Motor neuron (in vitro differentiated cells): Measurements from ENCODE around the gene SEBOX. TPM values are rescaled to one million over a fixed set of nuclear protein-coding genes. Genes with fewer than 3 reads are reported as not detected.

Experiments
- ATAC-seq, 8 experiments: fragments of 200-7000 bp; cut with Tn5 transposase; replicated peaks in 6 of 8; 2 replicates each; pipeline ENCODE4 v1.8.0; 2021; ENCODE audit warnings: mild to moderate bottlenecking in 8 of 8, moderate library complexity in 8 of 8
- H3K27ac ChIP-seq, 2 donors: fragments of 250-450 bp; sonication (Bioruptor Pico); 2 replicates each; pipeline ENCODE4 v1.9.0; 2021; ENCODE audit warnings: antibody characterized with exemption in 2 of 2, mild to moderate bottlenecking in 2 of 2, moderate library complexity in 1 of 2
- H3K4me1 ChIP-seq, 2 donors: fragments of 250-450 bp; sonication (Bioruptor Pico); replicated peaks in 1 of 2; 2 replicates each; pipeline ENCODE4 v1.6.1; 2021; ENCODE audit warnings: antibody characterized with exemption in 2 of 2, mild to moderate bottlenecking in 2 of 2, moderate library complexity in 1 of 2
- H3K4me3 ChIP-seq, 5 donors: fragments of 250-450 bp; sonication (Bioruptor Pico); 2 replicates each; pipeline ENCODE4 v1.9.0; 2021; ENCODE audit warnings: antibody characterized with exemption in 5 of 5, mild to moderate bottlenecking in 5 of 5, moderate library complexity in 4 of 5
- WGBS, 10 experiments: fragments of 450-650 bp; shearing (Covaris generic); methylation state at CpG; one replicate each; pipeline ENCODE4 v1.0.0; 2022; 5-methylcytosine and 5-hydroxymethylcytosine counted together
- in situ Hi-C, 9 experiments: fragments of 400-800 bp; cut with MboI; loops; one replicate each; pipeline ENCODE4 v1.15.0; 2021; ENCODE audit warnings: low sequenced_read_pairs in 9 of 9, low pct_unique_long_range_greater_than_20kb in 2 of 9; ENCODE audit not compliant: unreplicated experiment in 9 of 9
- total RNA-seq, 8 experiments: library from RNA; unstranded; fragments of 300-600 nt; gene quantifications; 2 replicates each; pipeline versions ENCODE4 v1.2.3 to v1.2.4, GENCODE V29; 2022

SEBOX gene, protein sequence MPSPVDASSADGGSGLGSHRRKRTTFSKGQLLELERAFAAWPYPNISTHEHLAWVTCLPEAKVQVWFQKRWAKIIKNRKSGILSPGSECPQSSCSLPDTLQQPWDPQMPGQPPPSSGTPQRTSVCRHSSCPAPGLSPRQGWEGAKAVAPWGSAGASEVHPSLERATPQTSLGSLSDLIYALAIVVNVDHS
- under 1 TPM in 2 of 8 experiments, not detected in 6; 0.52 to 0.66 TPM for total RNA-seq

DNA sequence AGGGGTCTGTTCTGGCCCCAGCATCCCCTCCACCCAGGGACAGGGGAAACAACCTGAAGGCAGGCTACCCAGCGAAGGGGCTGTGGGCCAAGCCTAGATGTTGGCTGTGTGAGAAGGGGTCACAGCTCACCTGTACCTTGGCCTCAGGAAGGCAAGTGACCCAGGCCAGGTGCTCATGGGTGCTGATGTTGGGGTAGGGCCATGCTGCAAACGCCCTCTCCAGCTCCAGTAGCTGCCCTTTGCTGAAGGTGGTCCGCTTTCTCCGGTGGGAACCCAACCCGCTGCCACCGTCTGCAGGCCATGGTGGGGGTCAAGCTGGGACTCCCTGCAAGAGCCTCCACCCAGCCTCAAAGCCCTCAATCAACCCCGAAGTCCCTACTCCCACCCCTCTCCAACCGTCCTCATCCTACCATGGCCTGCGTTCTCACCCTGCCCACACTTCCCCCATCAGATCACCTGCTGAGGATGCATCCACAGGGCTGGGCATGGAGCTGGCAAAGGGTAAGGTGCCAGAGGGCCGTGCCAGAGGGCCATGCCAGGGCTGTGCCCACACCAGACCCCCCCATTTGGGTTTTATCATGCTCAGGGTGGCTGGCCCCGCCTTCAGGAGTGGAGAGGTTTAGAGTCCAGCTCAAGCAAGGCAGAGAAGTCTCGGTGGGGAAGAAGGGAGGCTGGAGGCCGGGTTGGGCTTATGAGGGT, at the start of gene SEBOX:
TSS of gene SEBOX (minus strand) at position 535 of the 699 bp plus-strand sequence. CDS start at position 487, 48 bp downstream.
- peak in 1 of 8 experiments; percentile 2 for ATAC-seq
- 90 to 100% methylated on average over 1 to 2 of the region's 13 CpGs; no CpG with 5 or more reads in 8 of the 10 experiments for WGBS, 10 experiments
- Histone ChIP-seq H3K4me3 (no peak within 1 kb of the TSS), H3K4me1 (no peaks in the 10 kb centered on the region), H3K27ac (no peak within 1 kb of the TSS)
- in situ Hi-C loops, result no loop called here

- 13 to 66% (median 50%) methylated on average over 1 to 6 of the region's 7 CpGs; no CpG with 5 or more reads in 4 of the 10 experiments for WGBS, 10 experiments
- ATAC-seq, result no peak
- Histone ChIP-seq H3K4me3 (no peak overlapping the region), H3K27ac (no peak overlapping the region), H3K4me1 (no peaks in the 10 kb centered on the region)
- in situ Hi-C loops, result no loop called here
These were observed 48.8 kb upstream of the SEBOX start for GRCh38 chr17:28413804-28414203.

GRCh38 chr17:28412099-28412498, 47.1 kb upstream of the SEBOX start:
- WGBS, 10 experiments, result 29 to 83% (median 48%) methylated on average over 1 to 3 of the region's 3 CpGs
- ATAC-seq, result peak in 5 of 8 experiments; percentile 32 to 78 (median 59)
- Histone ChIP-seq H3K4me3 (no peak overlapping the region), H3K4me1 (peaks cover 0 to 5% of the 10 kb centered on the region in 2 donors), H3K27ac (no peak overlapping the region)
- in situ Hi-C loops, result no loop called here

DNA sequence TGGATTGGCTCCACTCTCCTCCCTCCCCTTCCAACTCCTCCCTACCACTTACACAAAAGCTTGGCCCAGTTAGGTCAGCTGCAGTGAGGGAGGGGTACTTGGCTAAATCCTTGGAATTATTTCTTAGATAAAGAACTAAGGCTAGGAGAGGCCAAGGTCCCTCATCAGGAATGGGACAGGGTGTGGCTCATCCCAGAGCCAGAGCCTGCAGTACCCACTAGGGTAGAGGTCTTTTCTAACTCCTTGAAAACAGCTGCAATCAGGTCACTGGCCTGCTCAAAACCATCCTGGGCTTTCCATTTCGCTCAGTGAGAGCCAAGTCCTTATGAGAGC, 42.9 kb upstream of the SEBOX start:
- Histone ChIP-seq H3K4me1 (peaks cover 10 to 11% of the 10 kb centered on the region in 2 donors), H3K4me3 (no peak overlapping the region), H3K27ac (no peak overlapping the region)
- WGBS, 10 experiments, result 57 to 100% (median 85%) methylated on average over 1 of the region's 1 CpG; no CpG with 5 or more reads in 6 of the 10 experiments
- in situ Hi-C loops, result no loop called here
- ATAC-seq, result no peak

DNA sequence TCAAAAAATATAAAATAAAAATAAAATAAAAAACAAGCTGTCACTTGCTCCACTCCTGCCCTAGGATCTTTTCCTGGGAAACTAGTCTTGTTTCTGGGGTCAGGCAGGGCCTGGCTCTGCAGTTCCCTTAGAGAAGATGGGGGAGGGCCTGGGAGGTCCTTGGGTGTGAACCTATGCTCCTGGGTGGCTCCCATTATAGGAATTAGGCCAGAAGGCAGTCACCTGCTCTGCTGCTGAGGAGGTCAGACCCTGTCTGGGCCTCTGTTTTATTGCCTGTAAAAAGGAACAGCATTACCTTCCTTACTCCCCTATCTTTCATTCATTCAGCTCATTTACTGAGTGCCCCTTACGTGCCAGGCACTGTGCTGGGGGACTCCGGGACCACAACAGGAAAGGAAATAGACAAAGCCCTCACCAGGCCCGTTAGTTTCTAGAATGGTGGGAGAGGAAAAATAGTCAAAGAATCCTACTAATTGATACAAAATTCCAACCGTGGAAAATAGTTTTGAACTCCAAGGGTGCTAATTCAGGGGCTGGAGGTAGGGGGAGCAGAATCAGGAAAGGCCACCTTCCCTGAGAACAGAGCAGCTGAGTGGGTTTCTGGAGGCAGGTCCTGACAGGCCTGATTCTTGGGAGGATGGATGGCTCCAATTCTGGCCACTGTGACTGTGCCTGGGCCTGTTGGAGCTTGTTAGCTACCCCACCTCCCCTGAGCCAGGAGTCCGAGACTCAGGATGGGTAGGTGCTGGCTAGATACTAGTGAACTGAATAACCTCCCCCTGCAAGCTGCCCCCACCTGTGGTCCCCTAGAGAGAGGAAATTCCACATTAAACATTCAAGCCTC, 42.4 kb upstream of the SEBOX start:
- in situ Hi-C loops, result no loop called here
- H3K4me1 ChIP-seq, result peaks cover 10 to 11% of the 10 kb centered on the region in 2 donors
- no peak overlapping the region for H3K27ac ChIP-seq
- WGBS, 10 experiments, result 40 to 92% (median 69%) methylated on average over 1 to 4 of the region's 5 CpGs; no CpG with 5 or more reads in 3 of the 10 experiments
- H3K4me3 ChIP-seq, result no peak overlapping the region
- ATAC-seq, result no peak

- Histone ChIP-seq H3K4me3 (peak overlapping the region; percentile 50 to 75 (median 65)), H3K4me1 (peaks cover 10 to 11% of the 10 kb centered on the region in 2 donors), H3K27ac (peak overlapping the region in 1 of 2 donors; percentile 41)
- peak in 5 of 8 experiments; percentile 47 to 65 (median 62) for ATAC-seq
- in situ Hi-C loops, result no loop called here
- 27 to 70% (median 46%) methylated on average over 2 to 8 of the region's 9 CpGs; no CpG with 5 or more reads in 3 of the 10 experiments for WGBS, 10 experiments
These were observed 41.4 kb upstream of the SEBOX start for GRCh38 chr17:28406473-28406814.

DNA sequence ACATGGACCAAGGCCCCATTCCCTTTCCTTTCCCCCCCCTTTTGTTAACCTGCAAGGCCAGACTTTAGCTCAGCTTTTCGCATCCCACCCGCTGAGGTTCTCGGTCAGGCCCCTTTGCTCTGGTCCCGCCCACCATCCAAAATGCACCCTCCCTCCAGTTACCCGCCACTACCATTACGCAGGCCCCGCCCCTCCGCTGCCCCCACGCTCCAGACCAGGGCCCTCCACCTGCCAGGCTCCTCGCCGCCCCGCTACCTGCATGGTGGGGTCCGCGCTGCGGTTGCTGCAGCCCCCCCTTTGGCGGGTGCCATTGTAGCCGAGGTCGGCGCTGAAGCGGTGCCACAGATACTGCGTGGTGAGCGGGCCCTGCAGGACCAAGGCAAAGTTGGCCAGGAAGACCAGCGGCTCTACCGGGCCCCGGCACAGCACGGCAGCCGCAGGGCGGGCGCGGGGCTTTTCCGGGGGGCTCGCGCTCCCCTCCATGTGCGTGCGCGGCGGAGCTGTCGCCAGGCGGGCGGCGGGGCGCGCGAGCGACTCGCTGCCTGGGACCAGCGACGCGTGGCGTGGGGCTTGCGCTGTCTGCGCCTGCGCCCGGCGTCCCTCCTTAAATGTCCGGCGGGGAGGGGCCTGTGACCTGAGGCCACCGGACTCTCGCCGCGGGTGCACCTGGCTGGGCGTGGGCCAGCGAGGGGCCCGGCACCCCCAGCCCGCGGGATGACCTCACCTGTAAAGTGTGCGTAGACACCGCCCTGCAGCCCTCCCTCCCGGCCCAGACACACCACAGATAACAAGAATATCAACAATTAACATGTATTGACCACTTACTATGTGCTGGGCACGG, 40.9 kb upstream of the SEBOX start, which contains the start of gene SLC46A1:
TSS of gene SLC46A1 (minus strand) at position 581 of the 841 bp plus-strand sequence. CDS start at position 483, 98 bp downstream.
- in situ Hi-C loops, result no loop called here
- ATAC-seq, result peak; percentile 77 to 90 (median 88)
- Histone ChIP-seq H3K27ac (peak within 1 kb of the TSS; percentile 41 to 57), H3K4me3 (peak within 1 kb of the TSS; percentile 50 to 75 (median 65)), H3K4me1 (peaks cover 10 to 11% of the 10 kb centered on the region in 2 donors)
- WGBS, 10 experiments, result 0 to 7% methylated on average over 1 to 3 of the region's 70 CpGs; no CpG with 5 or more reads in 8 of the 10 experiments

GRCh38 chr17:28404812-28405570, 40.0 kb upstream of the SEBOX start:
- Histone ChIP-seq H3K4me1 (peaks cover 10 to 11% of the 10 kb centered on the region in 2 donors), H3K27ac (peak overlapping the region; percentile 41 to 57), H3K4me3 (peak overlapping the region; percentile 50 to 75 (median 65))
- in situ Hi-C loops, result no loop called here
- WGBS, 10 experiments, result 0 to 80% (median 50%) methylated on average over 1 to 8 of the region's 33 CpGs; no CpG with 5 or more reads in 5 of the 10 experiments
- ATAC-seq, result peak; percentile 5 to 56 (median 16)

- in situ Hi-C loops, result no loop called here
- no peak for ATAC-seq
- Histone ChIP-seq H3K4me3 (no peak overlapping the region), H3K27ac (no peak overlapping the region), H3K4me1 (peaks cover 10 to 11% of the 10 kb centered on the region in 2 donors)
- 88 to 100% methylated on average over 1 of the region's 5 CpGs; no CpG with 5 or more reads in 8 of the 10 experiments for WGBS, 10 experiments
These were observed 39.4 kb upstream of the SEBOX start for GRCh38 chr17:28404461-28404811.

DNA sequence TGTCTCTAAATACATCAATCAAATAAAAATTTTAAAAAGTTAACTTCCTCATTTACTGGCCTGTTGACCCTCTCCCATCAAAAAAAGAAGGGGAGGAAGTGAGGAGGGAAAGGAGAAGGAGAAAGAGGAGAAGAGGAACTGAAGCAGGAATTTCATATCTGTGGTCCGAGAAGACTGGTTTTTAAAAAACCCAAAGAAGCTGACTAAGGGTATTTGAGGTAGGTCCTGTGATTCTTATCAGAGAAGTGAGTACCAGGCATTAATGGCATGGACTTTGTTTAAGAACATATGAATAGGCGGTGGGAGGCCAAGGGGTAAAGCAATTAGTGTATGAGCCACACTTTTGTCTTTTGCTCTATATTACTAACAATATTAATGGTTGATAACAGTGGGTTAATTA, 39.0 kb upstream of the SEBOX start:
- H3K27ac ChIP-seq, result no peak overlapping the region
- no peak overlapping the region for H3K4me3 ChIP-seq
- peaks cover 10 to 11% of the 10 kb centered on the region in 2 donors for H3K4me1 ChIP-seq
- ATAC-seq, result no peak
- WGBS, 10 experiments, result 86 to 100% (median 95%) methylated on average over 1 to 2 of the region's 2 CpGs
- in situ Hi-C loops, result no loop called here

DNA sequence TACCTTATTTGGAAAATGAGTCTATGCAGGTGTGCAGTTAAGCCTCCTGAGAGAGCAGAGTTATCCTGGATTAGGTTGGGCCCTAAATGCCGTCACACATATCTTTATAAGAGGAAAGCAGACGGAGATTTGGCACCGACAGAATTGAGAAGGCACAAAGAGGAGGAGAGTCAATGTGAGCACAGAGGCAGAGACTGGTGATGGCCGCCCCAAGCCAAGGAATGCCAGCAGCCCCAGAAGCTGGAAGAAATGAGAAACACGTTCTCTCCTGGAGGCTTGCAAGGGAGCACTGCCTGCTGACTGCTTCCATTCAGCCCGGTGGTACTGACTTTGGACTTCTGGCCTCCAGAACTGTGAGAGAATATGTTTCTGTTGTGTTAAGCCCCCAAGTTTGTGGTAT, 37.8 kb upstream of the SEBOX start:
- no peak for ATAC-seq
- H3K27ac ChIP-seq, result no peak overlapping the region
- WGBS, 10 experiments, result 80 to 100% (median 91%) methylated on average over 1 to 5 of the region's 6 CpGs; no CpG with 5 or more reads in 2 of the 10 experiments
- in situ Hi-C loops, result no loop called here
- peaks cover 10 to 13% of the 10 kb centered on the region in 2 donors for H3K4me1 ChIP-seq
- H3K4me3 ChIP-seq, result no peak overlapping the region

GRCh38 chr17:28402224-28402630, 37.2 kb upstream of the SEBOX start:
- no peak for ATAC-seq
- in situ Hi-C loops, result no loop called here
- WGBS, 10 experiments, result 0 to 92% (median 80%) methylated on average over 1 to 3 of the region's 3 CpGs; no CpG with 5 or more reads in 5 of the 10 experiments
- Histone ChIP-seq H3K27ac (no peak overlapping the region), H3K4me3 (no peak overlapping the region), H3K4me1 (peaks cover 9 to 10% of the 10 kb centered on the region in 2 donors)
